ENCODE results near the gene E2F3. TPM values are rescaled to one million over a fixed set of nuclear protein-coding genes. Genes with fewer than 3 reads are reported as not detected.

E2F3 gene
- total RNA-seq, 6 donors from 2014 or later, result 4.0 to 10.8 (median 6.5) TPM

- Histone ChIP-seq H3K4me1 (no peaks in the 10 kb centered on the region), H3K36me3 (peaks cover 0 to 2% (median 0%) of the 10 kb centered on the region in 4 donors), H3K27ac (no peak overlapping the region), H3K27me3 (no peaks in the 10 kb centered on the region), H3K9me3 (no peaks in the 10 kb centered on the region), H3K4me3 (no peak overlapping the region)
- 94 to 99% methylated on average over 6 of the region's 6 CpGs for WGBS, 2 donors
- ATAC-seq (ENCODE audit: low FRiP score in 2 of 2) (no peak), DNase-seq (no peak)
- TF ChIP-seq CTCF (IDR thresholded peaks at IDR 0.05) (no peak), POLR2AphosphoS5 (IDR thresholded peaks at IDR 0.05) (no peak), EP300 (IDR thresholded peaks at IDR 0.05) (no peak), POLR2A (IDR thresholded peaks at IDR 0.05) (no peak)
Observed at GRCh38 chr6:20476501-20477043, 74.9 kb downstream of the E2F3 start.

- no peaks in the 10 kb centered on the region for H3K4me1 ChIP-seq
- DNase-seq, result no peak
- ATAC-seq (ENCODE audit: low FRiP score in 2 of 2), result no peak
- H3K27me3 ChIP-seq, result no peaks in the 10 kb centered on the region
- no peaks in the 10 kb centered on the region for H3K9me3 ChIP-seq
- no peak overlapping the region for H3K4me3 ChIP-seq
- WGBS, 2 donors, result 90 to 93% methylated on average over 2 of the region's 2 CpGs
- no peak for TF ChIP-seq POLR2AphosphoS5 (IDR thresholded peaks at IDR 0.05)
- H3K27ac ChIP-seq, result no peak overlapping the region
- peaks cover 0 to 2% (median 0%) of the 10 kb centered on the region in 4 donors for H3K36me3 ChIP-seq
Observed at GRCh38 chr6:20477485-20477884, 75.8 kb downstream of the E2F3 start.

- no peak overlapping the region for H3K4me3 ChIP-seq
- no peaks in the 10 kb centered on the region for H3K9me3 ChIP-seq
- no peak for DNase-seq
- peaks cover 0 to 2% (median 0%) of the 10 kb centered on the region in 4 donors for H3K36me3 ChIP-seq
- no peaks in the 10 kb centered on the region for H3K27me3 ChIP-seq
- no peak overlapping the region for H3K27ac ChIP-seq
- TF ChIP-seq CTCF (IDR thresholded peaks at IDR 0.05) (no peak), POLR2A (IDR thresholded peaks at IDR 0.05) (no peak), EP300 (IDR thresholded peaks at IDR 0.05) (no peak), POLR2AphosphoS5 (IDR thresholded peaks at IDR 0.05) (no peak)
- no peak for ATAC-seq (ENCODE audit: low FRiP score in 2 of 2)
- H3K4me1 ChIP-seq, result peaks cover 0 to 8% (median 0%) of the 10 kb centered on the region in 4 donors
- 55 to 59% methylated on average over 5 of the region's 5 CpGs for WGBS, 2 donors
Observed at GRCh38 chr6:20479060-20479459, 77.4 kb downstream of the E2F3 start.

- no peak overlapping the region for H3K27ac ChIP-seq
- no peak for DNase-seq
- ATAC-seq (ENCODE audit: low FRiP score in 2 of 2), result no peak
- WGBS, 2 donors, result 93 to 98% methylated on average over 9 of the region's 9 CpGs
- no peak overlapping the region for H3K4me3 ChIP-seq
- H3K9me3 ChIP-seq, result no peaks in the 10 kb centered on the region
- H3K36me3 ChIP-seq, result peaks cover 0 to 2% (median 0%) of the 10 kb centered on the region in 4 donors
- no peaks in the 10 kb centered on the region for H3K27me3 ChIP-seq
- TF ChIP-seq CTCF (IDR thresholded peaks at IDR 0.05), result no peak
- TF ChIP-seq EP300 (IDR thresholded peaks at IDR 0.05), result no peak
- no peak for TF ChIP-seq POLR2AphosphoS5 (IDR thresholded peaks at IDR 0.05)
- no peak for TF ChIP-seq POLR2A (IDR thresholded peaks at IDR 0.05)
- peaks cover 0 to 9% (median 0%) of the 10 kb centered on the region in 4 donors for H3K4me1 ChIP-seq
Observed at GRCh38 chr6:20479526-20479925, 77.8 kb downstream of the E2F3 start.

- Histone ChIP-seq H3K4me3 (no peak overlapping the region), H3K27me3 (no peaks in the 10 kb centered on the region), H3K9me3 (no peaks in the 10 kb centered on the region), H3K36me3 (peaks cover 0 to 2% (median 0%) of the 10 kb centered on the region in 4 donors), H3K27ac (no peak overlapping the region), H3K4me1 (peaks cover 0 to 9% (median 0%) of the 10 kb centered on the region in 4 donors)
- WGBS, 2 donors, result 62 to 77% methylated on average over 8 of the region's 8 CpGs
- TF ChIP-seq CTCF (IDR thresholded peaks at IDR 0.05) (no peak), EP300 (IDR thresholded peaks at IDR 0.05) (no peak), POLR2A (IDR thresholded peaks at IDR 0.05) (no peak), POLR2AphosphoS5 (IDR thresholded peaks at IDR 0.05) (no peak)
- DNase-seq (no peak), ATAC-seq (ENCODE audit: low FRiP score in 2 of 2) (no peak)
Observed at GRCh38 chr6:20481281-20481680, 79.6 kb downstream of the E2F3 start.

All from upper lobe of left lung (tissue), 6 donors.